ENCODE measurements around the gene ZNF335.
"Not testable (repeated sequence)": the region's sequence is repeated elsewhere in the genome, so short reads cannot be mapped to it uniquely, and the experiment has no call there.

- TF ChIP-seq CTCF, POLR2A (IDR thresholded peaks at IDR 0.05): not testable (repeated sequence)
Observed at GRCh38 chr20:45988830-45989229, 16.8 kb upstream of the ZNF335 start.

All from right lobe of liver (tissue), 4 donors.